Measurements from ENCODE around the gene UBE2E3. TPM values are rescaled to one million over a fixed set of nuclear protein-coding genes. Genes with fewer than 3 reads are reported as not detected.

The UBE2E3 gene
- total and polyA plus RNA-seq, 2 of the 4 experiments (the other 2 are of a cell fraction) = 106 to 114 TPM

GRCh38 chr2:181004647-181005325, 24.4 kb downstream of the UBE2E3 start:
- Histone ChIP-seq H2BK15ac (ENCODE audit: low read depth, low read length) (no peak overlapping the region), H4K20me1 (ENCODE audit: insufficient read depth, low read length) (peaks cover 28% of the 10 kb centered on the region; the same call in 1 of the 2 replicates), H3K4me2 (ENCODE audit: low read depth, low read length) (no peak overlapping the region), H2BK120ac (ENCODE audit: low read depth, low read length) (no peak overlapping the region), H3K4ac (ENCODE audit: low read depth, low read length) (no peak overlapping the region), H4K8ac (ENCODE audit: low read depth in 2 of 2, low read length in 2 of 2) (no peak overlapping the region), H2AK9ac (replicated peaks; ENCODE audit: low read depth, low read length, poor library complexity) (no peak overlapping the region), H3K23ac (ENCODE audit: low read depth, low read length) (peak overlapping the region; percentile 63; the same call in 1 of the 2 replicates), H3K27ac (ENCODE audit: insufficient read depth, low read length) (no peak overlapping the region), H3K4me1 (ENCODE audit: control insufficient read depth, insufficient read depth, low read length) (peaks cover 10% of the 10 kb centered on the region), H3K36me3 (ENCODE audit: control insufficient read depth, insufficient read depth, low read length) (no peaks in the 10 kb centered on the region), H2BK20ac (ENCODE audit: low read depth, low read length) (no peak overlapping the region), H2AFZ (replicated peaks; ENCODE audit: low read length, poor library complexity) (no peak overlapping the region), H3K9ac (ENCODE audit: low read depth, low read length) (no peak overlapping the region), H4K91ac (ENCODE audit: insufficient read depth, low read depth, low read length) (no peak overlapping the region), H3K14ac (replicated peaks; ENCODE audit: low read depth, low read length) (no peak overlapping the region), H3K4me3 (ENCODE audit: insufficient read depth, low read depth, low read length) (no peak overlapping the region), H3K9me1 (ENCODE audit: insufficient read depth, low read length) (peaks cover 12% of the 10 kb centered on the region), H3K27me3 (ENCODE audit: control insufficient read depth, insufficient read depth, low read length) (no peaks in the 10 kb centered on the region), H2BK5ac (ENCODE audit: low read depth, low read length, poor library complexity, severe bottlenecking) (no peak overlapping the region), H3K9me3 (ENCODE audit: control insufficient read depth, insufficient read depth, low read length) (no peaks in the 10 kb centered on the region), H2AK5ac (ENCODE audit: low read depth, low read length) (no peak overlapping the region), H3K18ac (ENCODE audit: low read depth, low read length) (no peak overlapping the region), H3K79me1 (ENCODE audit: low read depth in 1 of 2, low read length in 2 of 2) (peaks cover 15 to 46% of the 10 kb centered on the region in 2 experiments), H4K5ac (ENCODE audit: low read depth, low read length) (no peak overlapping the region; the same call in 1 of the 2 replicates), H3K56ac (ENCODE audit: extremely low read depth, insufficient read depth, low read length) (no peak overlapping the region)
- POLR2A ChIA-PET (ENCODE audit: unreplicated experiment) = no interaction called here
- in situ Hi-C loops (cut with MboI; ENCODE audit: low sequenced_read_pairs) = no loop called here
- BruUV-seq (replicated peaks) = no TSS peak
- CTCF ChIA-PET = no interaction called here
- dilution Hi-C loops (cut with HindIII; ENCODE audit: low sequenced_read_pairs, unreplicated experiment) = no loop called here
- ATAC-seq (ENCODE audit: low read depth) (no peak), DNase-seq (no peak)
- WGBS, 2 experiments (ENCODE audit: extremely low coverage in 2 of 2, insufficient read length in 1 of 2) = no CpG with 5 or more reads among the region's 5 CpGs
- intact Hi-C loops (cut with micrococcal nuclease) = no loop called here
- TF ChIP-seq, protein P1, sequence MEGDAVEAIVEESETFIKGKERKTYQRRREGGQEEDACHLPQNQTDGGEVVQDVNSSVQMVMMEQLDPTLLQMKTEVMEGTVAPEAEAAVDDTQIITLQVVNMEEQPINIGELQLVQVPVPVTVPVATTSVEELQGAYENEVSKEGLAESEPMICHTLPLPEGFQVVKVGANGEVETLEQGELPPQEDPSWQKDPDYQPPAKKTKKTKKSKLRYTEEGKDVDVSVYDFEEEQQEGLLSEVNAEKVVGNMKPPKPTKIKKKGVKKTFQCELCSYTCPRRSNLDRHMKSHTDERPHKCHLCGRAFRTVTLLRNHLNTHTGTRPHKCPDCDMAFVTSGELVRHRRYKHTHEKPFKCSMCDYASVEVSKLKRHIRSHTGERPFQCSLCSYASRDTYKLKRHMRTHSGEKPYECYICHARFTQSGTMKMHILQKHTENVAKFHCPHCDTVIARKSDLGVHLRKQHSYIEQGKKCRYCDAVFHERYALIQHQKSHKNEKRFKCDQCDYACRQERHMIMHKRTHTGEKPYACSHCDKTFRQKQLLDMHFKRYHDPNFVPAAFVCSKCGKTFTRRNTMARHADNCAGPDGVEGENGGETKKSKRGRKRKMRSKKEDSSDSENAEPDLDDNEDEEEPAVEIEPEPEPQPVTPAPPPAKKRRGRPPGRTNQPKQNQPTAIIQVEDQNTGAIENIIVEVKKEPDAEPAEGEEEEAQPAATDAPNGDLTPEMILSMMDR (conservative IDR thresholded peaks at IDR 0.05; ENCODE audit: low read depth, low read length) = no peak
- no peak for TF ChIP-seq FOS (IDR thresholded peaks at IDR 0.05; ENCODE audit: low read depth, low read length)
- no peak for TF ChIP-seq CEBPB (IDR thresholded peaks at IDR 0.05; ENCODE audit: low read depth, low read length)
- TF ChIP-seq NFE2L2 (IDR thresholded peaks at IDR 0.05; ENCODE audit: low read depth, low read length) = no peak
- no peak for TF ChIP-seq POLR2A (IDR thresholded peaks at IDR 0.05; ENCODE audit: low read depth, low read length)
- TF ChIP-seq, protein P2, sequence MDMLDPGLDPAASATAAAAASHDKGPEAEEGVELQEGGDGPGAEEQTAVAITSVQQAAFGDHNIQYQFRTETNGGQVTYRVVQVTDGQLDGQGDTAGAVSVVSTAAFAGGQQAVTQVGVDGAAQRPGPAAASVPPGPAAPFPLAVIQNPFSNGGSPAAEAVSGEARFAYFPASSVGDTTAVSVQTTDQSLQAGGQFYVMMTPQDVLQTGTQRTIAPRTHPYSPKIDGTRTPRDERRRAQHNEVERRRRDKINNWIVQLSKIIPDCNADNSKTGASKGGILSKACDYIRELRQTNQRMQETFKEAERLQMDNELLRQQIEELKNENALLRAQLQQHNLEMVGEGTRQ (IDR thresholded peaks at IDR 0.05; ENCODE audit: low read depth, low read length) = no peak
- TF ChIP-seq SMC3 (IDR thresholded peaks at IDR 0.05; ENCODE audit: low read depth, low read length) = no peak
- TF ChIP-seq MAFK (IDR thresholded peaks at IDR 0.05; ENCODE audit: low read depth, low read length) = no peak
- TF ChIP-seq MAZ (IDR thresholded peaks at IDR 0.05; ENCODE audit: borderline replicate concordance, low read depth, low read length) = no peak
- TF ChIP-seq BHLHE40 (IDR thresholded peaks at IDR 0.05; ENCODE audit: low read depth, low read length) = no peak
- TF ChIP-seq, protein P3, sequence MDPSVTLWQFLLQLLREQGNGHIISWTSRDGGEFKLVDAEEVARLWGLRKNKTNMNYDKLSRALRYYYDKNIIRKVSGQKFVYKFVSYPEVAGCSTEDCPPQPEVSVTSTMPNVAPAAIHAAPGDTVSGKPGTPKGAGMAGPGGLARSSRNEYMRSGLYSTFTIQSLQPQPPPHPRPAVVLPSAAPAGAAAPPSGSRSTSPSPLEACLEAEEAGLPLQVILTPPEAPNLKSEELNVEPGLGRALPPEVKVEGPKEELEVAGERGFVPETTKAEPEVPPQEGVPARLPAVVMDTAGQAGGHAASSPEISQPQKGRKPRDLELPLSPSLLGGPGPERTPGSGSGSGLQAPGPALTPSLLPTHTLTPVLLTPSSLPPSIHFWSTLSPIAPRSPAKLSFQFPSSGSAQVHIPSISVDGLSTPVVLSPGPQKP (IDR thresholded peaks at IDR 0.05; ENCODE audit: borderline replicate concordance, low read depth, low read length) = no peak
- no peak for TF ChIP-seq RFX5 (IDR thresholded peaks at IDR 0.05; ENCODE audit: low read depth, low read length)
- TF ChIP-seq RCOR1 (IDR thresholded peaks at IDR 0.05; ENCODE audit: insufficient replicate concordance, low read length) = no peak
- TF ChIP-seq MXI1 (IDR thresholded peaks at IDR 0.05; ENCODE audit: borderline replicate concordance, low read depth, low read length) = no peak
- no peak for TF ChIP-seq CHD1 (IDR thresholded peaks at IDR 0.05; ENCODE audit: low read depth, low read length)
- TF ChIP-seq RAD21 (IDR thresholded peaks at IDR 0.05; ENCODE audit: low read length) = no peak
